ENCODE data around the gene RGS10. TPM values are rescaled to one million over a fixed set of nuclear protein-coding genes. Genes with fewer than 3 reads are reported as not detected.

Gene RGS10
- total and polyA plus RNA-seq, 10 of the 15 experiments (the other 5 are each of a cell fraction or from before 2014, with no cell fraction given): 72.8 to 193 (median 127) TPM

- TF ChIP-seq RUNX3 (IDR thresholded peaks at IDR 0.05; ENCODE audit: low read length): peak; percentile 52
- no peak for TF ChIP-seq JUNB (IDR thresholded peaks at IDR 0.05)
- no peak for TF ChIP-seq IRF5 (IDR thresholded peaks at IDR 0.05; ENCODE audit: borderline replicate concordance)
- TF ChIP-seq NFYB (IDR thresholded peaks at IDR 0.05; ENCODE audit: insufficient read depth, low read depth, low read length): no peak
- no peak for TF ChIP-seq CHD4 (IDR thresholded peaks at IDR 0.05)
- no peak for TF ChIP-seq ZNF24 (IDR thresholded peaks at IDR 0.05)
- no peak for TF ChIP-seq POLR2A (IDR thresholded peaks at IDR 0.05; ENCODE audit: low read depth, low read length)
- peak; percentile 73 for TF ChIP-seq MEF2B (IDR thresholded peaks at IDR 0.05; ENCODE audit: partially characterized antibody, poor library complexity, severe bottlenecking)
- TF ChIP-seq MLLT1 (IDR thresholded peaks at IDR 0.05): no peak; the same call in 1 of the 2 replicates
- no peak for TF ChIP-seq SMARCA5 (IDR thresholded peaks at IDR 0.05)
- no peak for TF ChIP-seq ZBTB33 (IDR thresholded peaks at IDR 0.05)
- TF ChIP-seq ZNF622 (IDR thresholded peaks at IDR 0.05): no peak
- TF ChIP-seq PAX8 (IDR thresholded peaks at IDR 0.05): no peak
- peak; percentile 46; the same call in 1 of the 2 replicates for TF ChIP-seq GATAD2B (conservative IDR thresholded peaks at IDR 0.05; ENCODE audit: low read depth)
- TF ChIP-seq, protein P1, sequence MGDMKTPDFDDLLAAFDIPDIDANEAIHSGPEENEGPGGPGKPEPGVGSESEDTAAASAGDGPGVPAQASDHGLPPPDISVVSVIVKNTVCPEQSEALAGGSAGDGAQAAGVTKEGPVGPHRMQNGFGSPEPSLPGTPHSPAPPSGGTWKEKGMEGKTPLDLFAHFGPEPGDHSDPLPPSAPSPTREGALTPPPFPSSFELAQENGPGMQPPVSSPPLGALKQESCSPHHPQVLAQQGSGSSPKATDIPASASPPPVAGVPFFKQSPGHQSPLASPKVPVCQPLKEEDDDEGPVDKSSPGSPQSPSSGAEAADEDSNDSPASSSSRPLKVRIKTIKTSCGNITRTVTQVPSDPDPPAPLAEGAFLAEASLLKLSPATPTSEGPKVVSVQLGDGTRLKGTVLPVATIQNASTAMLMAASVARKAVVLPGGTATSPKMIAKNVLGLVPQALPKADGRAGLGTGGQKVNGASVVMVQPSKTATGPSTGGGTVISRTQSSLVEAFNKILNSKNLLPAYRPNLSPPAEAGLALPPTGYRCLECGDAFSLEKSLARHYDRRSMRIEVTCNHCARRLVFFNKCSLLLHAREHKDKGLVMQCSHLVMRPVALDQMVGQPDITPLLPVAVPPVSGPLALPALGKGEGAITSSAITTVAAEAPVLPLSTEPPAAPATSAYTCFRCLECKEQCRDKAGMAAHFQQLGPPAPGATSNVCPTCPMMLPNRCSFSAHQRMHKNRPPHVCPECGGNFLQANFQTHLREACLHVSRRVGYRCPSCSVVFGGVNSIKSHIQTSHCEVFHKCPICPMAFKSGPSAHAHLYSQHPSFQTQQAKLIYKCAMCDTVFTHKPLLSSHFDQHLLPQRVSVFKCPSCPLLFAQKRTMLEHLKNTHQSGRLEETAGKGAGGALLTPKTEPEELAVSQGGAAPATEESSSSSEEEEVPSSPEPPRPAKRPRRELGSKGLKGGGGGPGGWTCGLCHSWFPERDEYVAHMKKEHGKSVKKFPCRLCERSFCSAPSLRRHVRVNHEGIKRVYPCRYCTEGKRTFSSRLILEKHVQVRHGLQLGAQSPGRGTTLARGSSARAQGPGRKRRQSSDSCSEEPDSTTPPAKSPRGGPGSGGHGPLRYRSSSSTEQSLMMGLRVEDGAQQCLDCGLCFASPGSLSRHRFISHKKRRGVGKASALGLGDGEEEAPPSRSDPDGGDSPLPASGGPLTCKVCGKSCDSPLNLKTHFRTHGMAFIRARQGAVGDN (IDR thresholded peaks at IDR 0.05): peak; percentile 67; the same call in 1 of the 2 replicates
- peak; percentile 66; the same call in 1 of the 2 replicates for TF ChIP-seq IKZF1 (conservative IDR thresholded peaks at IDR 0.05)
- 0 out of 2 replicates have a peak, but pooled peaks have one; percentile 22 for TF ChIP-seq CHD2 (IDR thresholded peaks at IDR 0.05; ENCODE audit: borderline replicate concordance, low read depth, low read length)
- peak; percentile 39 to 70; a peak in 3 of 4 replicates for TF ChIP-seq IKZF2 (IDR thresholded peaks at IDR 0.05)
- no peak for TF ChIP-seq YY1 (IDR thresholded peaks at IDR 0.05; ENCODE audit: low read depth, low read length)
- 0 out of 2 replicates have a peak, but pooled peaks have one; percentile 26 for TF ChIP-seq NR2F1 (conservative IDR thresholded peaks at IDR 0.05)
- TF ChIP-seq TARDBP (IDR thresholded peaks at IDR 0.05; ENCODE audit: borderline replicate concordance): no peak
- TF ChIP-seq BHLHE40 (IDR thresholded peaks at IDR 0.05; ENCODE audit: borderline replicate concordance in 1 of 2, low read depth in 2 of 2, low read length in 1 of 2): peak; percentile 21 to 71; a peak in 3 of 4 replicates
- TF ChIP-seq SPI1 (IDR thresholded peaks at IDR 0.05; ENCODE audit: borderline replicate concordance, insufficient read depth, low read depth, low read length): no peak
- no peak for TF ChIP-seq ZNF274 (IDR thresholded peaks at IDR 0.05; ENCODE audit: insufficient read depth, insufficient read length)
- peak; percentile 23; the same call in 1 of the 2 replicates for TF ChIP-seq EED (IDR thresholded peaks at IDR 0.05; ENCODE audit: low read depth)
Observed at GRCh38 chr10:119502209-119502608, 40.3 kb downstream of the RGS10 start (continued).
